ENCODE results near the gene BMP8A. TPM values are rescaled to one million over a fixed set of nuclear protein-coding genes. Genes with fewer than 3 reads are reported as not detected.
A peak's percentile ranks its signal among the peaks of the same experiment; 100 is the strongest.

The BMP8A gene
- total and polyA plus RNA-seq, 9 of the 15 experiments (the other 6 are each of a cell fraction or from before 2014, with no cell fraction given): 0.05 to 0.31 TPM; not detected in 7

- no peak overlapping the region for H3K4me2 ChIP-seq (ENCODE audit: insufficient read depth, low read length)
- H3K4me1 ChIP-seq (replicated peaks in 1 of 2; ENCODE audit: control insufficient read depth in 2 of 2, insufficient read depth in 2 of 2, low read length in 2 of 2): peaks cover 6 to 8% of the 10 kb centered on the region in 2 experiments; a peak in 2 of 5 replicates
- FAIRE-seq (peak; percentile 48), DNase-seq (ENCODE audit: extremely low read depth in 1 of 4, low spot score in 3 of 4) (peak in 3 of 4 experiments; percentile 30 to 53 (median 46)), ATAC-seq (peak; percentile 76)
- no TSS peak for BruUV-seq (replicated peaks)
- H4K20me1 ChIP-seq (replicated peaks; ENCODE audit: control insufficient read depth, insufficient read depth, low read length): no peaks in the 10 kb centered on the region
- POLR2A ChIA-PET: no interaction called here
- H3K4me3 ChIP-seq: no peak overlapping the region
- CTCF ChIA-PET (ENCODE audit: low intra/inter-chr PET ratio): interaction anchor here (0.7 to 1.5 kb wide), 3 partner anchors 32 to 683 kb away, joined by 3 to 8 read pairs (median 5); no protein-coding TSS in a partner anchor
- no peaks in the 10 kb centered on the region for H3K9me3 ChIP-seq (replicated peaks; ENCODE audit: control insufficient read depth, insufficient read depth, low read depth, low read length)
- 27% methylated on average over 14 of the region's 14 CpGs for WGBS (ENCODE audit: insufficient coverage, low coverage, missing lambda C conversion rate)
- no peaks in the 10 kb centered on the region for H3K9me1 ChIP-seq (ENCODE audit: control insufficient read depth, insufficient read depth, low read length)
- intact Hi-C loops (cut with micrococcal nuclease) (loop anchor here (5.0 kb wide), 1 partner anchor 150 kb away; no protein-coding TSS in a partner anchor), in situ Hi-C loops (cut with MboI) (loop anchor here (10.0 kb wide), 1 partner anchor 267 kb away; the partner anchor contains the start of gene OXCT2)
- peak overlapping the region; percentile 34 for H2AFZ ChIP-seq (ENCODE audit: low read depth, low read length)
- no peaks in the 10 kb centered on the region for H3K79me2 ChIP-seq (ENCODE audit: control insufficient read depth, insufficient read depth, low read length)
- no peaks in the 10 kb centered on the region for H3K27me3 ChIP-seq (ENCODE audit: control insufficient read depth in 2 of 2, insufficient read depth in 2 of 2, low read length in 2 of 2)
- H3K36me3 ChIP-seq (ENCODE audit: control insufficient read depth, insufficient read depth, low read length): no peaks in the 10 kb centered on the region
- peak overlapping the region in 1 of 2 experiments; percentile 55; a peak in 1 of 4 replicates for H3K9ac ChIP-seq (ENCODE audit: insufficient read depth in 1 of 2, low read depth in 2 of 2, low read length in 2 of 2)
- no peak overlapping the region for H3K27ac ChIP-seq (ENCODE audit: extremely low read depth, low read depth, low read length)
- TF ChIP-seq RAD21 (CRISPR knock-in tag; conservative IDR thresholded peaks at IDR 0.05 in 1 of 2, IDR thresholded peaks at IDR 0.05 in 1 of 2) (peak in 1 of 2 experiments; percentile 68; a peak in 2 of 4 replicates), FUS (optimal IDR thresholded peaks at IDR 0.05; ENCODE audit: low read depth, low read length) (no peak), MLX (CRISPR knock-in tag; conservative IDR thresholded peaks at IDR 0.05) (no peak), FOXA1 (IDR thresholded peaks at IDR 0.05; ENCODE audit: borderline replicate concordance) (no peak), CCAR2 (IDR thresholded peaks at IDR 0.05; ENCODE audit: low read depth, low read length) (no peak), RBM39 (optimal IDR thresholded peaks at IDR 0.05; ENCODE audit: low read depth, low read length) (no peak), AFF1 (IDR thresholded peaks at IDR 0.05; ENCODE audit: low read depth in 1 of 2, partially characterized antibody in 2 of 2) (no peak), HIVEP1 (CRISPR knock-in tag; IDR thresholded peaks at IDR 0.05) (no peak), ZBTB8A (IDR thresholded peaks at IDR 0.05; ENCODE audit: partially characterized antibody) (no peak), TFAM (CRISPR knock-in tag; conservative IDR thresholded peaks at IDR 0.05) (no peak), THRAP3 (IDR thresholded peaks at IDR 0.05; ENCODE audit: borderline replicate concordance) (no peak), BRD9 (IDR thresholded peaks at IDR 0.05; ENCODE audit: low read depth, partially characterized antibody) (no peak), HDAC2 (IDR thresholded peaks at IDR 0.05) (no peak)
Measured at GRCh38 chr1:39507230-39507928, 15.9 kb downstream of the BMP8A start.

All from K562 (cell line).